DOHH2 (cell line): ENCODE measurements around the gene SEC14L1.

ENCODE experiments used
- H3F3A ChIP-seq: fragments of 200-600 bp; sonication (generic), shearing (Covaris generic); 2 replicates; pipeline ENCODE4 v1.6.0; 2016; ENCODE audit warnings: antibody characterized with exemption, mild to moderate bottlenecking; ENCODE audit not compliant: control insufficient read depth, insufficient read depth
- H3K27ac ChIP-seq: fragments of 200-600 bp; sonication (generic); 2 replicates; pipeline ENCODE4 v1.5.1; 2014; ENCODE audit warnings: low read depth, mild to moderate bottlenecking, low read length, moderate library complexity
- H3K27me3 ChIP-seq: fragments of 200-600 bp; sonication (generic); 2 replicates; pipeline ENCODE4 v1.6.1; 2014; ENCODE audit warnings: mild to moderate bottlenecking, low read length, mixed read lengths; ENCODE audit not compliant: control insufficient read depth
- H3K36me3 ChIP-seq: fragments of 200-600 bp; sonication (generic); 2 replicates; pipeline ENCODE4 v1.6.1; 2014; ENCODE audit warnings: mild to moderate bottlenecking, low read length, moderate library complexity, mixed read lengths; ENCODE audit not compliant: control insufficient read depth
- H3K4me1 ChIP-seq: fragments of 200-600 bp; sonication (generic); 2 replicates; pipeline ENCODE4 v1.6.1; 2014; ENCODE audit warnings: mild to moderate bottlenecking, low read length, mixed read lengths; ENCODE audit not compliant: control insufficient read depth
- H3K4me2 ChIP-seq: fragments of 200-600 bp; sonication (generic); 2 replicates; pipeline ENCODE4 v1.6.0; 2014; ENCODE audit warnings: mild to moderate bottlenecking, low read length, moderate library complexity
- H3K4me3 ChIP-seq: fragments of 200-600 bp; sonication (generic); 2 replicates; pipeline ENCODE4 v1.5.1; 2014; ENCODE audit warnings: mild to moderate bottlenecking, low read length, mixed read lengths
- H3K79me2 ChIP-seq: fragments of 200-600 bp; sonication (generic); 2 replicates; pipeline ENCODE4 v1.6.1; 2014; ENCODE audit warnings: mild to moderate bottlenecking, low read length, mixed read lengths; ENCODE audit not compliant: control insufficient read depth
- H3K9me2 ChIP-seq: fragments of 200-600 bp; sonication (generic); replicated peaks from 2 replicates; pipeline ENCODE4 v1.6.1; 2014; ENCODE audit warnings: mild to moderate bottlenecking, low read length, mixed read lengths; ENCODE audit not compliant: control insufficient read depth
- H3K9me3 ChIP-seq: fragments of 200-600 bp; sonication (generic); 2 replicates; pipeline ENCODE4 v1.6.1; 2014; ENCODE audit warnings: antibody characterized with exemption, low read length, mixed read lengths; ENCODE audit not compliant: control insufficient read depth, insufficient read depth
- H4K20me1 ChIP-seq: fragments of 200-600 bp; sonication (generic); 2 replicates; pipeline ENCODE4 v1.6.0; 2014; ENCODE audit warnings: low read depth, mild to moderate bottlenecking, antibody characterized with exemption, low read length, moderate library complexity; ENCODE audit not compliant: control insufficient read depth, insufficient read depth
- CTCF ChIP-seq: fragments of 200-600 bp; sonication (generic); IDR thresholded peaks from one replicate; pipeline ENCODE4 v1.5.1; 2014; ENCODE audit warnings: antibody characterized with exemption, mild to moderate bottlenecking, low read depth, low read length; ENCODE audit not compliant: poor library complexity, severe bottlenecking
- EZH2phosphoT487 ChIP-seq: fragments of 200-600 bp; sonication (generic); IDR thresholded peaks from 2 replicates; pipeline ENCODE4 v1.6.1; 2017; ENCODE audit warnings: borderline replicate concordance, mild to moderate bottlenecking, antibody characterized with exemption, low read length, moderate library complexity, mixed read lengths

SEC14L1 gene

GRCh38 chr17:77177002-77177741 lies 36.4 kb downstream of the SEC14L1 start:
- no peaks in the 10 kb centered on the region for H3K9me2 ChIP-seq

GRCh38 chr17:77178050-77178449 lies 37.3 kb downstream of the SEC14L1 start:
- H3K79me2 ChIP-seq, result peaks cover 99% of the 10 kb centered on the region
- H4K20me1 ChIP-seq, result peaks cover 19% of the 10 kb centered on the region; the same call in 1 of the 2 replicates
- H3K4me2 ChIP-seq, result no peak overlapping the region
- H3K9me2 ChIP-seq, result no peaks in the 10 kb centered on the region
- H3K36me3 ChIP-seq, result peaks cover 63% of the 10 kb centered on the region
- peaks cover 64% of the 10 kb centered on the region for H3K4me1 ChIP-seq
- TF ChIP-seq EZH2phosphoT487 (no peak), CTCF (no peak)
- H3K27me3 ChIP-seq, result no peaks in the 10 kb centered on the region
- H3K9me3 ChIP-seq, result peaks cover 18% of the 10 kb centered on the region
- H3K27ac ChIP-seq, result no peak overlapping the region
- H3F3A ChIP-seq, result peaks cover 30% of the 10 kb centered on the region
- no peak overlapping the region for H3K4me3 ChIP-seq

More at GRCh38 chr17:77177002-77177741, 36.4 kb downstream of the SEC14L1 start:
- peaks cover 55% of the 10 kb centered on the region for H3K4me1 ChIP-seq
- H3K27ac ChIP-seq, result no peak overlapping the region; the same call in 1 of the 2 replicates
- peaks cover 99% of the 10 kb centered on the region for H3K79me2 ChIP-seq
- H3K27me3 ChIP-seq, result no peaks in the 10 kb centered on the region
- no peak overlapping the region for H3K4me2 ChIP-seq
- H3K36me3 ChIP-seq, result peaks cover 64% of the 10 kb centered on the region
- peaks cover 10% of the 10 kb centered on the region; the same call in 1 of the 2 replicates for H4K20me1 ChIP-seq
- TF ChIP-seq CTCF (no peak), EZH2phosphoT487 (no peak)
- H3F3A ChIP-seq, result peaks cover 26% of the 10 kb centered on the region
- no peak overlapping the region for H3K4me3 ChIP-seq
- H3K9me3 ChIP-seq, result peaks cover 25% of the 10 kb centered on the region

DNA sequence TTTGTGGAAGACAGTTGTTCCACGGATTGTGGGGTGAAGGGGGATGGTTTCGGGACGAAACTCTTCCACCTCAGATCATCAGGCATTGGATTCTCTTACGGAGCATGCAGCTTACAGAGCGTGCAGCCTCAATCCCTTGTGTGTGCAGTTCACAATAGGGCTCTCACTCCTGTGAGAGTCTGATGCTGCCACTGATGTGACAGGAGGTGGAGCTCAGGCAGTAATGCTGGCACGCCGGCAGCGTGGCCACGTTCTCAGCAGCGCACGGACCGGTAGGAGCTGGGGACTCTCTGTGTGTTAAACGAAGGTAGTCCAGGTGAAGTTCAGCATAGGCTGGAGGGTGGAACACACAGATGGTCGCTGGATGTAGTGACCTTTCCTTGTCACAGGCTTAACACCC lies 37.8 kb downstream of the SEC14L1 start:
- H3K79me2 ChIP-seq, result peaks cover 99% of the 10 kb centered on the region
- H3K27me3 ChIP-seq, result no peaks in the 10 kb centered on the region
- H3K4me2 ChIP-seq, result no peak overlapping the region
- no peak overlapping the region for H3K27ac ChIP-seq
- no peaks in the 10 kb centered on the region for H3K9me2 ChIP-seq
- H3K4me1 ChIP-seq, result peaks cover 69% of the 10 kb centered on the region
- no peak overlapping the region for H3K4me3 ChIP-seq
- peaks cover 63% of the 10 kb centered on the region for H3K36me3 ChIP-seq
- peaks cover 30% of the 10 kb centered on the region for H3F3A ChIP-seq
- peaks cover 23% of the 10 kb centered on the region; the same call in 1 of the 2 replicates for H4K20me1 ChIP-seq
- TF ChIP-seq CTCF, result no peak
- peaks cover 13% of the 10 kb centered on the region; the same call in 1 of the 2 replicates for H3K9me3 ChIP-seq
